Endothelial cell of umbilical vein (primary cell): ENCODE data around the gene QPCTL. TPM values are rescaled to one million over a fixed set of nuclear protein-coding genes. Genes with fewer than 3 reads are reported as not detected.

Experiments used
- BruUV-seq: library from RNA; stranded (reverse); fragments of 400-500 nt; replicated peaks from 2 replicates; lab custom pipeline; 2021; lab: Mats Ljungman, UMichigan
- CTCF ChIA-PET: fragments of 300-600, 350-600 bp; sonication (Branson Sonifier 250); formaldehyde crosslinking; loops from one replicate; lab custom pipeline; 2021; ENCODE audit warnings: antibody characterized with exemption, inconsistent platforms; lab: Charles Lee
- POLR2A ChIA-PET: fragments of 300-600, 350-600 bp; sonication (Branson Sonifier 250); formaldehyde crosslinking; loops from one replicate; lab custom pipeline; 2021; ENCODE audit warnings: antibody characterized with exemption, inconsistent platforms; lab: Charles Lee
- DNase-seq: peaks from one replicate; pipeline ENCODE4 v3.0.0-alpha.2; 2011; ENCODE audit warnings: low read depth, low spot score
- FAIRE-seq: peaks from 2 replicates; lab custom pipeline; 2011; peaks lifted over from hg19 to GRCh38; lab: Jason Lieb, UNC
- H2AFZ ChIP-seq: 2 replicates; pipeline ENCODE4 v1.6.0; 2012; ENCODE audit warnings: low read depth, low read length, control low read depth, inconsistent platforms
- H3K27ac ChIP-seq: 2 replicates; pipeline ENCODE4 v1.5.1; 2011; ENCODE audit warnings: low read depth, mild to moderate bottlenecking, control low read depth, low read length, moderate library complexity; ENCODE audit not compliant: insufficient read depth
- H3K27me3 ChIP-seq, 2 experiments: 2 replicates each; pipeline versions ENCODE4 v1.6.0 to v1.6.1; 2011; ENCODE audit warnings: low read length in 2 of 2, mixed read lengths in 1 of 2; ENCODE audit not compliant: control insufficient read depth in 2 of 2, insufficient read depth in 2 of 2
- H3K36me3 ChIP-seq, 2 experiments: 2 replicates in 1 of 2; 3 replicates in 1 of 2; pipeline ENCODE4 v1.5.1; 2011; ENCODE audit warnings: low read length in 2 of 2, mild to moderate bottlenecking in 1 of 2, moderate library complexity in 1 of 2; ENCODE audit not compliant: control insufficient read depth in 2 of 2, insufficient read depth in 2 of 2; ENCODE audit errors: extremely low read depth in 1 of 2
- H3K4me1 ChIP-seq: 3 replicates; pipeline ENCODE4 v1.5.1; 2011; ENCODE audit warnings: mild to moderate bottlenecking, low read length; ENCODE audit not compliant: control insufficient read depth, insufficient read depth; ENCODE audit errors: extremely low read depth
- H3K4me2 ChIP-seq: 2 replicates; pipeline ENCODE4 v1.6.1; 2011; ENCODE audit warnings: low read length, control low read depth, mixed read lengths; ENCODE audit not compliant: insufficient read depth
- H3K4me3 ChIP-seq, 3 experiments: fragments of 200-600 bp in 1 of 3; sonication (generic), shearing (Covaris generic) in 1 of 3; replicated peaks in 1 of 3; 2 replicates each; pipeline ENCODE4 v1.5.1; 2011 to 2016; ENCODE audit warnings: control low read depth in 3 of 3, low read length in 3 of 3, mild to moderate bottlenecking in 2 of 3, inconsistent platforms in 1 of 3, low read depth in 1 of 3, moderate library complexity in 1 of 3; ENCODE audit not compliant: insufficient read depth in 1 of 3
- H3K79me2 ChIP-seq: 2 replicates; pipeline ENCODE4 v1.6.0; 2012; ENCODE audit warnings: low read length, inconsistent platforms; ENCODE audit not compliant: control insufficient read depth, insufficient read depth
- H3K9ac ChIP-seq: replicated peaks from 2 replicates; pipeline ENCODE3; 2011; ENCODE audit warnings: low read length, control low read depth; ENCODE audit not compliant: insufficient read depth; ENCODE audit errors: extremely low read depth
- H3K9me1 ChIP-seq: replicated peaks from 3 replicates; pipeline ENCODE4 v1.6.0; 2011; ENCODE audit warnings: mild to moderate bottlenecking, low read length; ENCODE audit not compliant: control insufficient read depth, insufficient read depth; ENCODE audit errors: extremely low read depth
- H3K9me3 ChIP-seq: replicated peaks from 2 replicates; pipeline ENCODE4 v1.5.1; 2012; ENCODE audit warnings: low read length, inconsistent platforms; ENCODE audit not compliant: control insufficient read depth, insufficient read depth
- H4K20me1 ChIP-seq: replicated peaks from 2 replicates; pipeline ENCODE3; 2011; ENCODE audit warnings: mild to moderate bottlenecking, low read length; ENCODE audit not compliant: control insufficient read depth, insufficient read depth; ENCODE audit errors: extremely low read depth
- EZH2 ChIP-seq: IDR thresholded peaks from 2 replicates; pipeline ENCODE4 v1.6.1; 2012; ENCODE audit warnings: borderline replicate concordance, low read depth, mild to moderate bottlenecking, moderate library complexity, low read length, inconsistent platforms; ENCODE audit not compliant: severe bottlenecking
- FOS ChIP-seq: IDR thresholded peaks from 2 replicates; pipeline ENCODE4 v1.6.1; 2011; ENCODE audit warnings: mild to moderate bottlenecking, low read length, moderate library complexity, borderline replicate concordance; ENCODE audit not compliant: insufficient read depth
- GATA2 ChIP-seq: IDR thresholded peaks from 2 replicates; pipeline ENCODE4 v1.7.0; 2011; ENCODE audit warnings: low read depth, mild to moderate bottlenecking, moderate library complexity, mixed read lengths, low read length; ENCODE audit not compliant: insufficient read length, insufficient read depth
- JUN ChIP-seq: IDR thresholded peaks from 2 replicates; pipeline ENCODE4 v1.6.1; 2011; ENCODE audit warnings: borderline replicate concordance, low read depth; ENCODE audit not compliant: insufficient read length, insufficient read depth
- MYC ChIP-seq: IDR thresholded peaks from one replicate; pipeline ENCODE4 v1.6.1; 2011; ENCODE audit warnings: mild to moderate bottlenecking, low read depth, low read length
- POLR2A ChIP-seq: IDR thresholded peaks from 2 replicates; pipeline ENCODE4 v1.6.1; 2012; ENCODE audit warnings: low read depth, mild to moderate bottlenecking, control low read depth, low read length
- POLR2AphosphoS5 ChIP-seq: IDR thresholded peaks from 2 replicates; pipeline ENCODE4 v1.6.1; 2012; ENCODE audit warnings: low read depth, mild to moderate bottlenecking, control low read depth, low read length, moderate library complexity; ENCODE audit not compliant: insufficient read depth
- dilution Hi-C: fragments of 300-500 bp; cut with MboI; formaldehyde crosslinking; loops from one replicate; pipeline ENCODE4 v1.15.0; 2019; ENCODE audit warnings: low sequenced_read_pairs; ENCODE audit not compliant: extremely low pct_ligation_motif_present
- intact Hi-C: fragments of 100-400 bp; cut with micrococcal nuclease; formaldehyde crosslinking; loops from one replicate; pipeline ENCODE4 v1.10.0; 2022
- polyA plus RNA-seq, 4 experiments: library from polyadenylated mRNA; depleted of rRNA in 3 of 4; stranded (reverse) in 3 of 4; unstranded in 1 of 4; fragments of >200 nt; gene quantifications; 2 replicates each; pipeline versions ENCODE4 v1.2.1 to v1.2.3, GENCODE V29; 2011 to 2012; ENCODE audit warnings: missing spikeins in 1 of 4
- total RNA-seq: library from RNA; stranded (reverse); gene quantifications from 2 replicates; pipeline ENCODE4 v1.2.3, GENCODE V29; 2021
- TF ChIP-seq, protein P1 (sequence below): IDR thresholded peaks from 2 replicates; pipeline ENCODE4 v1.6.1; 2011; ENCODE audit not compliant: insufficient read depth, insufficient read length
- TF ChIP-seq, protein P2 (sequence below), 2 donors: IDR thresholded peaks; 1 replicate in 1 of 2; 2 replicates in 1 of 2; pipeline ENCODE4 v1.5.1; 2011; ENCODE audit warnings: low read length in 2 of 2, mild to moderate bottlenecking in 2 of 2, moderate library complexity in 2 of 2, control low read depth in 1 of 2, inconsistent platforms in 1 of 2, low read depth in 1 of 2; ENCODE audit not compliant: insufficient read depth in 1 of 2; ENCODE audit errors: extremely low read depth in 1 of 2

The QPCTL gene
- total and polyA plus RNA-seq, 2 donors (not counting 3 experiments of a cell fraction or from before 2014, with no cell fraction given) = 17.6 to 22.5 TPM

DNA sequence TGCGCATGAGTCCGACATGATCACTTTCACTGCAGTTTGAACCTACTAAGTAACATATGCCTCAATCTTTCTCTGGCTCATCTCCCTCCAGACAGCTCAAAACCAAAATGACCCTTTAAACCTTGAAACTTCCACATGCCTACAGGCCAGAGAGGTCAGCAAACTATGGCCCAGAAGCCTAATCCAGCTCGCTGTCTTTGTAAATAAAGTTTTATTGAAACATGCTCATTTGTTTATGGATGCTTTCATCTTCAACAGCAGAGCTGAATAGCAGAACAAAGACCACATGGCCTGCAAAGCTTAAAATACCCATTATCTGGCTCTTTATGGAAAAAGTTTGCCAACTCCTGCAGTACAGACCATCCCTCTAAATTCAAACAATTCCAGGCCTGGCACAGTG lies 22.7 kb downstream of the QPCTL start:
- BruUV-seq = no TSS peak
- dilution Hi-C loops (no loop called here), intact Hi-C loops (no loop called here)
- Histone ChIP-seq H3K4me3 (no peak overlapping the region), H3K27ac (no peak overlapping the region), H3K79me2 (peaks cover 28% of the 10 kb centered on the region), H3K27me3 (no peaks in the 10 kb centered on the region), H3K9ac (no peak overlapping the region), H3K4me2 (no peak overlapping the region), H3K36me3 (peaks cover 0 to 13% of the 10 kb centered on the region in 2 experiments), H3K9me3 (no peaks in the 10 kb centered on the region), H3K4me1 (peaks cover 14% of the 10 kb centered on the region), H4K20me1 (no peaks in the 10 kb centered on the region), H2AFZ (no peak overlapping the region), H3K9me1 (no peaks in the 10 kb centered on the region)
- ChIA-PET CTCF (interaction anchor here (1.6 to 3.7 kb wide), 2 partner anchors 22 to 53 kb away, joined by 11 to 51 read pairs; partner anchors contain the start of genes QPCTL and SIX5), POLR2A (interaction anchor here (0.7 kb wide), 1 partner anchor 623 kb away, joined by 4 read pairs; no protein-coding TSS in a partner anchor)
- TF ChIP-seq POLR2A (no peak), JUN (no peak), MYC (no peak), EZH2 (no peak), GATA2 (no peak), POLR2AphosphoS5 (no peak), FOS (no peak)
- TF ChIP-seq, protein P1, sequence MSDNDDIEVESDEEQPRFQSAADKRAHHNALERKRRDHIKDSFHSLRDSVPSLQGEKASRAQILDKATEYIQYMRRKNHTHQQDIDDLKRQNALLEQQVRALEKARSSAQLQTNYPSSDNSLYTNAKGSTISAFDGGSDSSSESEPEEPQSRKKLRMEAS = no peak
- TF ChIP-seq, protein P2, sequence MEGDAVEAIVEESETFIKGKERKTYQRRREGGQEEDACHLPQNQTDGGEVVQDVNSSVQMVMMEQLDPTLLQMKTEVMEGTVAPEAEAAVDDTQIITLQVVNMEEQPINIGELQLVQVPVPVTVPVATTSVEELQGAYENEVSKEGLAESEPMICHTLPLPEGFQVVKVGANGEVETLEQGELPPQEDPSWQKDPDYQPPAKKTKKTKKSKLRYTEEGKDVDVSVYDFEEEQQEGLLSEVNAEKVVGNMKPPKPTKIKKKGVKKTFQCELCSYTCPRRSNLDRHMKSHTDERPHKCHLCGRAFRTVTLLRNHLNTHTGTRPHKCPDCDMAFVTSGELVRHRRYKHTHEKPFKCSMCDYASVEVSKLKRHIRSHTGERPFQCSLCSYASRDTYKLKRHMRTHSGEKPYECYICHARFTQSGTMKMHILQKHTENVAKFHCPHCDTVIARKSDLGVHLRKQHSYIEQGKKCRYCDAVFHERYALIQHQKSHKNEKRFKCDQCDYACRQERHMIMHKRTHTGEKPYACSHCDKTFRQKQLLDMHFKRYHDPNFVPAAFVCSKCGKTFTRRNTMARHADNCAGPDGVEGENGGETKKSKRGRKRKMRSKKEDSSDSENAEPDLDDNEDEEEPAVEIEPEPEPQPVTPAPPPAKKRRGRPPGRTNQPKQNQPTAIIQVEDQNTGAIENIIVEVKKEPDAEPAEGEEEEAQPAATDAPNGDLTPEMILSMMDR (IDR thresholded peaks at IDR 0.05; ENCODE audit: extremely low read depth in 1 of 2, insufficient read depth in 1 of 2, low read depth in 1 of 2, low read length in 2 of 2) = no peak
- FAIRE-seq = no peak
- DNase-seq = no peak
